ENCODE data around the gene UBE2F. TPM values are rescaled to one million over a fixed set of nuclear protein-coding genes. Genes with fewer than 3 reads are reported as not detected.

Gene UBE2F
- total and polyA plus RNA-seq, 9 of the 15 experiments (the other 6 are each of a cell fraction or from before 2014, with no cell fraction given), result 18.1 to 88.1 (median 53.0) TPM

DNA sequence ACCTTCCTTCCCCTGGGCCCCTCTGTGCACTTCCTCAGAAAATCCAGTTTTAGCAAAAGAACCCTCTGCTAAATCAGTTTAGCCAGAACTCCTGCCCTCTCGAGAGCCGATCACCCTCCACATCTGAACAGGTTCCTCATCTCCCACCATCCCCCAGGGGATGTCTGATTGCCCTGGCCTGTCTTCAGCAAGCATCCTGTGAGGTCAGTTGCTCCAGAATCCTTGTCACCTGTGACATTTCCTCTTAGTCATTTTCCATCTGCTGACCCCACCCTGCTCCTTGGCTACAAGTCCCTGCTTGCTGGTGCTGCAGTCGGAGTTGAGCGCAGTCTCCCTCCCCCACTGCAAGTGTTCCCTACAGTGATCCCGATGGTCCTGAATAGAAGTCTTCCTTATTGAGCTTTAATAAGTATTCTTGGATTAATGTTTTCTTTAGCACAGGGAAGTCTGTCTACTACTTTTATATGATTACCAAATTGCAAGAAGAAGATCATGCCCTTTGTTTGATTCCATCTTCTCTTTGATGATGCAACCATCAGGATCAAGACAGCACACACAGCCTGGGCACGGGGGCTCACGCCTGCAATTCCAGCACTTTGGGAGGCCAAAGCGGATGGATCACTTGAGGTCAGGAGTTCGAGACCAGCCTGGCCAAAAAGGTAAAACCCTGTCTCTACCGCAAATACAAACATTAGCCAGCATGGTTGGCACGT is 30.9 kb upstream of the UBE2F start (continued):
- TF ChIP-seq, protein P1, sequence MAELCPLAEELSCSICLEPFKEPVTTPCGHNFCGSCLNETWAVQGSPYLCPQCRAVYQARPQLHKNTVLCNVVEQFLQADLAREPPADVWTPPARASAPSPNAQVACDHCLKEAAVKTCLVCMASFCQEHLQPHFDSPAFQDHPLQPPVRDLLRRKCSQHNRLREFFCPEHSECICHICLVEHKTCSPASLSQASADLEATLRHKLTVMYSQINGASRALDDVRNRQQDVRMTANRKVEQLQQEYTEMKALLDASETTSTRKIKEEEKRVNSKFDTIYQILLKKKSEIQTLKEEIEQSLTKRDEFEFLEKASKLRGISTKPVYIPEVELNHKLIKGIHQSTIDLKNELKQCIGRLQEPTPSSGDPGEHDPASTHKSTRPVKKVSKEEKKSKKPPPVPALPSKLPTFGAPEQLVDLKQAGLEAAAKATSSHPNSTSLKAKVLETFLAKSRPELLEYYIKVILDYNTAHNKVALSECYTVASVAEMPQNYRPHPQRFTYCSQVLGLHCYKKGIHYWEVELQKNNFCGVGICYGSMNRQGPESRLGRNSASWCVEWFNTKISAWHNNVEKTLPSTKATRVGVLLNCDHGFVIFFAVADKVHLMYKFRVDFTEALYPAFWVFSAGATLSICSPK (IDR thresholded peaks at IDR 0.05; ENCODE audit: borderline replicate concordance), result no peak
- TF ChIP-seq CEBPB (tag; IDR thresholded peaks at IDR 0.05) (peak; percentile 60), ATF1 (CRISPR knock-in tag; IDR thresholded peaks at IDR 0.05) (no peak), ATF1 (tag; IDR thresholded peaks at IDR 0.05) (no peak), ESRRB (CRISPR knock-in tag; IDR thresholded peaks at IDR 0.05; ENCODE audit: borderline replicate concordance) (no peak), GTF2F1 (IDR thresholded peaks at IDR 0.05; ENCODE audit: low read depth, low read length) (no peak), DIDO1 (tag; IDR thresholded peaks at IDR 0.05; ENCODE audit: low read depth) (no peak), PCBP2 (IDR thresholded peaks at IDR 0.05; ENCODE audit: low read depth, low read length, poor library complexity, severe bottlenecking) (no peak), ZFP30 (CRISPR knock-in tag; IDR thresholded peaks at IDR 0.05; ENCODE audit: borderline replicate concordance) (no peak), NR3C1 (CRISPR knock-in tag; IDR thresholded peaks at IDR 0.05) (no peak), IRF2 (CRISPR knock-in tag; IDR thresholded peaks at IDR 0.05) (no peak), CBFB (CRISPR knock-in tag; IDR thresholded peaks at IDR 0.05) (no peak), RAD21 (CRISPR knock-in tag; conservative IDR thresholded peaks at IDR 0.05 in 1 of 2, IDR thresholded peaks at IDR 0.05 in 1 of 2) (no peak), RCOR1 (IDR thresholded peaks at IDR 0.05; ENCODE audit: borderline replicate concordance in 1 of 2, low read depth in 2 of 2, low read length in 2 of 2) (peak in 1 of 2 experiments; percentile 58; a peak in 2 of 4 replicates), PTTG1 (tag; IDR thresholded peaks at IDR 0.05; ENCODE audit: low read depth) (no peak), ETV5 (CRISPR knock-in tag; IDR thresholded peaks at IDR 0.05; ENCODE audit: low read depth) (no peak)
- TF ChIP-seq, protein P2, sequence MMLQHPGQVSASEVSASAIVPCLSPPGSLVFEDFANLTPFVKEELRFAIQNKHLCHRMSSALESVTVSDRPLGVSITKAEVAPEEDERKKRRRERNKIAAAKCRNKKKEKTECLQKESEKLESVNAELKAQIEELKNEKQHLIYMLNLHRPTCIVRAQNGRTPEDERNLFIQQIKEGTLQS (IDR thresholded peaks at IDR 0.05), result peak; percentile 90
- TF ChIP-seq, protein P2 (CRISPR knock-in tag; conservative IDR thresholded peaks at IDR 0.05), result no peak
- TF ChIP-seq, protein P3, sequence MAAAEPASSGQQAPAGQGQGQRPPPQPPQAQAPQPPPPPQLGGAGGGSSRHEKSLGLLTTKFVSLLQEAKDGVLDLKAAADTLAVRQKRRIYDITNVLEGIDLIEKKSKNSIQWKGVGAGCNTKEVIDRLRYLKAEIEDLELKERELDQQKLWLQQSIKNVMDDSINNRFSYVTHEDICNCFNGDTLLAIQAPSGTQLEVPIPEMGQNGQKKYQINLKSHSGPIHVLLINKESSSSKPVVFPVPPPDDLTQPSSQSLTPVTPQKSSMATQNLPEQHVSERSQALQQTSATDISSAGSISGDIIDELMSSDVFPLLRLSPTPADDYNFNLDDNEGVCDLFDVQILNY (CRISPR knock-in tag; IDR thresholded peaks at IDR 0.05), result no peak
- TF ChIP-seq, protein P4, sequence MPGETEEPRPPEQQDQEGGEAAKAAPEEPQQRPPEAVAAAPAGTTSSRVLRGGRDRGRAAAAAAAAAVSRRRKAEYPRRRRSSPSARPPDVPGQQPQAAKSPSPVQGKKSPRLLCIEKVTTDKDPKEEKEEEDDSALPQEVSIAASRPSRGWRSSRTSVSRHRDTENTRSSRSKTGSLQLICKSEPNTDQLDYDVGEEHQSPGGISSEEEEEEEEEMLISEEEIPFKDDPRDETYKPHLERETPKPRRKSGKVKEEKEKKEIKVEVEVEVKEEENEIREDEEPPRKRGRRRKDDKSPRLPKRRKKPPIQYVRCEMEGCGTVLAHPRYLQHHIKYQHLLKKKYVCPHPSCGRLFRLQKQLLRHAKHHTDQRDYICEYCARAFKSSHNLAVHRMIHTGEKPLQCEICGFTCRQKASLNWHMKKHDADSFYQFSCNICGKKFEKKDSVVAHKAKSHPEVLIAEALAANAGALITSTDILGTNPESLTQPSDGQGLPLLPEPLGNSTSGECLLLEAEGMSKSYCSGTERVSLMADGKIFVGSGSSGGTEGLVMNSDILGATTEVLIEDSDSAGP (CRISPR knock-in tag; IDR thresholded peaks at IDR 0.05), result no peak

Data from K562 (cell line).